HuH-7 (cell line): ENCODE results near the gene TCF7L2.

ENCODE experiments used
- DNase-seq: peaks from one replicate; pipeline ENCODE4 v3.0.0; 2011; ENCODE audit warnings: low spot score

Gene TCF7L2

GRCh38 chr10:113177936-113178335 is 227.9 kb downstream of the TCF7L2 start:
- DNase-seq: no peak

DNA sequence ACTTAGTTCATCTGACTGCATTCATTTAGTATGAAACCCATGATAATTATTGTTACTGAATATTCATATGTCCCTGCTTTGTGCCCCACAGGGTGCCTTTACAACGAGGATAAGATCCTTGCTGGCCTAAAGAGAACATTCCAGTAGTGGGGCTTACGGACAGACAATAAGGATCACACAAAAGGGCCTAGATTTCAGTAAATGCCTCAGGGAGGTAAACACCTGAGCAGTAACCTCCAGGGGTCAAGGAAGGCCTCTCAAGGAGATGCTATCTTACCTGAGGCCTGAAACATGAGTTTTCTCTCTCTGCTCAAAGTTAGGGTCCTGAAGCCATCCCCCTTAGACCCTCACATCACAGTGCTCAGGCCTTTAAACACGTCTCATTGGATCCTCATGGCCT is 228.7 kb downstream of the TCF7L2 start:
- no peak for DNase-seq

DNA sequence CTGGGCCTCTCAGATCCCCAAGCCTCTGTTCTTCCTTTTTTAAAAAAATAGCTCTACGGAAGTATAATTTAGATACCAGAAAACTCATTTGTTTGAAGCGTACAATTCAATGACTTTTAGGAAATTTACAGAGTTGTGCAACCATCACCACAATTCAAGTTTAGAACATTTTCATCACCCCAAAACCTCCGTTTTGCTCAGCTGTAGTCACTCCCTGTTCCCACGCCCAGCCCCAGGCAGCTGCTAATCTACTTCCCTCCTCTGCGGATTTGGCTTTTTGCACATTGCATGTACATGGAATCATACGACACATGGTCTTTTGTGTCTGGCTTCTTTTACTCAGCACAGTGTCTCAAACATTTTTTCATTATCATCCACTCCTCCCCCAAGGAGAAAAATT is 229.2 kb downstream of the TCF7L2 start:
- no peak for DNase-seq

DNA sequence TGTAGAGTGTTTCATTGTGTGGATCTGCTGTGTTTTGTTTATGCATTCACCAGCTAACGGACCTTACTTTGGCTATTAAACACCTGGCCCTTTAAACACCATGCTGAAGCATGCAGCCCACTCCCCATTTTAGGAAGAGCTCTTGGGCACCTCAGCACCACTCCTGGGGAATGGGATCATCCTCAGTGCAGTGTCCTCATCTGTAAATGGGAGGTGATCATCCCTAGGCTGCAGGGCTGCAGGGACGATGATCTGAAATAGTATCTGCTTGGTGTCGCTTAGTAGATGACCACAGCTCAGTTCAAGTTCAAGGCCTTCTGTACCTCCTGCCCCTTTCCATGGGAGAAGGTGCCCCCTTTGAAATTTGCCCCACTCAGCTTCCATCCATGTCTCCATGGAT is 229.9 kb downstream of the TCF7L2 start:
- no peak for DNase-seq

DNA sequence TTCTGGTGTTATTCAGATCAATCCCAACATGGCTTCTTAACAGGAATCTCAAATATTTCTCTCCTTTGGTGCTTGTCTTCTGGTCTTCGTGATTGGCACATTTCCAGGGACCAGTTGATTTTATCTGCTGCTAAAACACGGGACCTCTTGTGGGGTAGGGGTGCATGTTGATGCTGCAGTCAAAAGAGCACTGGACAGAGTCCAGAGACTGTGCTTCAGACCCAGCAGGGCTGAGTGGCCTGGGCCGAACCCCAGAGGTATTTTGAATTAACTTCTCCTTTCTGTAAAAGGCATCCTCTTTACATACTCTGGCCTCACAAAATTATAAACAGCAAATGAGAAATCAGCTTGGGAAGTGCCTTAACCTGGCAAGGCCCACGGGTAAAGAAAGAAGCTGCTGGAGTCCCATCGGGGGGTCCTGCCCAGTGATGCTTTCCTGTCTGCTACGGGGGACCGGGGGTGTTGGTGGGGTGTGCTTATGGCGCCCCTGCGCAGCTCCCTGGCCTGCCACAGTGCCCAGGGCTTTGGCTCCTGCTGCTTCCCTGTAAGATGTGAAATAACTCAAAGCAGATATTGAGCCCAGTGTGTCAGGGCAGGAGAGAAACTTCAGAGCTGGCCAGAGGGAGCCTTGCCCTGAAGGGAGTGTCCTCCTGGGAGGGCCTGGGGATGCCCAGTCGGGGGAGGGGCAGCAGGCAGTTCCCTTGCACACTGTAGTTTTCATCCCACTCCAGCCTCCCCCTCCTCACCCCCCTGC is 230.5 kb downstream of the TCF7L2 start:
- DNase-seq: no peak

DNA sequence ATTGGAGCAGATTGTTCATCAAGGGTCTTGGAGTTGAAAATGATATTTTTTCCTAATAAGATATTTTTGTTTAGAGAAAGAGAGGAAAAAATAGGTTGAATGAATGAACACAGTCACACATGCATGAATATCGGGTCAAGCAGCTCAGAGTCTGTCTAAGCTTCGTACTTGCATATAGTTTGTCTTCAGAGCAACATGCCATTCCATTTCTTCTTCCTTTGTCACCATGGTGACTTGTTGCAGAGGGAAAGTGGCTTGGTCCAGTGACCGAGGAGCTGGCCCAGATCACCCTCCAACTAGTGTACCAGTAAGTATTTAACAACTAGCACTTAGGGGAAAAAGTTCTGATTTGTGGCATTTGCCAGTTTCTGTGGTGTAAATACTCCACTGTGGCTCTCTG is 232.1 kb downstream of the TCF7L2 start:
- DNase-seq: no peak

- DNase-seq: no peak
These were observed 233.5 kb downstream of the TCF7L2 start for GRCh38 chr10:113183573-113183972.

DNA sequence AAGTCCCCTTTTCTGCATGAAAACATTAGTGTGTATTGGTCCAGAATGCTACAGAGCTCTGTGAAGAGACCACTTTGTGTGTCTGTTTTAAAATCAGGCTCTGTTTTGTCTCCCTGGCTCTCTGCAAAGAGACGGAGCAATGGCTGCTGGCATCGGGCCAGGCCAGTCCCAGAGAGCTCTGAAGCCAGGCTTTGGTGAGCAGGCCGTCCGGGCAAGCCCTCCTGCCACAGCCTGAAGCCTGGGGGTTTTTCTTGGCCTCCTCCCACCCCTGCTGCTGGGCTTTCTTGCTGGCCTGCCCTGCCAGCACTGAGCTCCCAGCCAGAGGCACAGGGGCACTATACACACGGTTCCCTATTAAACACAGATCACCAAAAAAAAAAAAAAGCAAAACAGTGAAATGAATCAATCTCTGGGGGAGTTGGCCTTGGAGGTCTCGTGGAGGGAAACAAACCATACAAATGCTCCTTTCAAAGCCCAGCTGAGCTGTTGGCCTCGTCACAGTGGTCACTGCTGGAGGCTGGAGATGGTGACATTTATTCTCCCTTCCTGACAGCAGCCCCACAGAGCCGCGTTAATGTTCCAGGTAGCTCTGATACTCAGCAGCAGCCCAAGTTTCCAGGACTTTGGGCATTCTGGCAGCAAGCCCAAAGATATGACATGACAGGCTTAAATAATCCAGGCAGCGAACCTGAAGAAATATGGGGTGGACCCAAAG is 237.2 kb downstream of the TCF7L2 start:
- no peak for DNase-seq

GRCh38 chr10:113199459-113199858 is 249.4 kb downstream of the TCF7L2 start:
- DNase-seq: no peak

DNA sequence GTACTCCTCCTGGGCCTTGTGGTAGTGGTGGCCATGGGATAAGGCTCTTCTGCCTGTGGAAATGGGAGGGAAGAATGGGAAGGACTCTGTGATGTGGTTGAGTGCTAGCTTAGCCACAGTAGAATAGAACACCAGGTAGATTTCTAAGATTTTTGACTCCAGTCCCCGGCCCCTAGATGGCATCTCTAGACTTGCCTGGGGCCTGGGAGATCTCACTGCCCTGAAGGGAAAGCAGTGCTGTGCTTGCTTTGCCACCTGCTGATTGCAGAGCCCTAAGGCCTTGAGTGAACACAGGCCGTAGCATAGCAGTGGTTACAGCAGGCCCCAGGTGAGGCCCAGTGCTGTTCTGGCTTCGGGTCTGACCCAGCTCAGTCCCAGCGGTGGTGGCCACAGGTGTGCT is 252.0 kb downstream of the TCF7L2 start:
- no peak for DNase-seq

DNA sequence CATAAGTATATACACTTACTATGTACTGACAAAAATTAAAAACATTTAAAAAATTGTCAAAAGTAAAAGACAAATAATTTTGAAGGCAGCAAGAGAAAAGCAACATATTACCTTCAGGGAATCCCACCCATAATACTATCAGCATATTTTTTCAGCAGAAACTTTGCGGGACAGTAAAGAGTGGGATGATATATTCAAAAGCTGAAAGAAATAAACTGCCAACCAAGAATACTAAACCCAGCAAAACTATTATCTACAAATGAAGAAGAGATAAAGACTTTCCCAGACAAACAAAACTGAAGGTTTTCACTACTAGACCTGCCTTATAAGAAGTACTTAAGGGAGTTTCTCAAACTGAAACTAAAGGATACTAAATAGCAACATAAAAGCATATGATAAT is 257.9 kb downstream of the TCF7L2 start:
- no peak for DNase-seq

DNA sequence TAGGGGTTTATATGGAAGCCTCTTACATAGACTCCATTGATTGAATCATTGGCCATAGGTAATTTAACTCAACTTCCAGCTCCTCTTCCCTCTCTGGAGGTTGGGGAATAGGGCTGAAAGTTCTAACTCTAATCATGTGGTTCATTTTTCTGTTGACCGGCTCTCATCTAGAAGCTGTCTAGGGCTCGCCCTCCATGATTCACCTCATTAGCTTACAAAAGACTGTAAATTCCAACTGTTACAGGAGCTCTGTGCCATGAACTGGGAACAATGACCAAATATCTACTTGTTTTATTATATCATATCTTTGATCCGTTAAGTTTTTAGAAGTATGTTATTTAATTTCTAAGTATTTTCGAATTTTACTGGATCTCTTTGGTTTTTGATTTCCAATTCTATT is 263.0 kb downstream of the TCF7L2 start:
- no peak for DNase-seq

DNA sequence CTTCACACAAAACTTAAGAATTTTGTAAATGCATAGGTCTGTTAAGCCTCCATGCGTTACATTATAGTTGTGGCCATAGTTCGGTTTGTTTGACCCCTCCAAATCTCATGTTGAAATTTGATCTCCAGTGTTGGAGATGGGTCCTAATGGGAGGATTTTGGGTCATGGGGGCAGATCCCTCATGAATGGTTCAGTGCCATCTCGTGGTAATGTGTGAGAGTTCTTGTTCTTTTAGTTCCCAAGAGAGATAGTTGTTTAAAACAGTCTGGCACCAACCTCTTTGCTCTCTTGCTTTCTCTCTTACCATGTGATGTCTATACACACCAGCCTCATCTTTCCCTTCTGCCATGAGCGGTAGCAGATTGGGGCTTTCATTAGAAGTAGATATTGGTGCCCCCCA is 264.3 kb downstream of the TCF7L2 start:
- DNase-seq: no peak

GRCh38 chr10:113216102-113216501 is 266.1 kb downstream of the TCF7L2 start:
- no peak for DNase-seq
